K562 (cell line): ENCODE results near the gene TBC1D7. TPM values are rescaled to one million over a fixed set of nuclear protein-coding genes. Genes with fewer than 3 reads are reported as not detected.
A peak's percentile ranks its signal among the peaks of the same experiment; 100 is the strongest.

Experiments used
- CEBPG ChIP-seq, 3 experiments: fragments of 200-800 bp in 1 of 3; sonication (Bioruptor generic) in 1 of 3; sonication (generic) in 1 of 3; formaldehyde crosslinking in 1 of 3; IDR thresholded peaks in 2 of 3; conservative IDR thresholded peaks in 1 of 3; 2 replicates each; pipeline versions ENCODE4 v1.6.1 to v1.8.0; 2016 to 2022; ENCODE audit warnings: missing compliant biosample characterization in 2 of 3, missing genetic modification characterization in 2 of 3, mild to moderate bottlenecking in 1 of 3, missing genetic modification reagents in 1 of 3
- HINFP ChIP-seq: fragments of 450-650 bp; conservative IDR thresholded peaks from 2 replicates; pipeline ENCODE4 v1.6.1; 2016; ENCODE audit warnings: missing genetic modification characterization, low read depth, mild to moderate bottlenecking, control low read depth, missing compliant biosample characterization
- JUN ChIP-seq, 2 experiments: sonication (generic) in 1 of 2; formaldehyde crosslinking in 1 of 2; IDR thresholded peaks; 2 replicates each; pipeline versions ENCODE4 v1.6.1 to v1.8.0; 2012 to 2022; ENCODE audit warnings: borderline replicate concordance in 2 of 2, mild to moderate bottlenecking in 2 of 2, improper control_type of control experiment in 1 of 2, low read depth in 1 of 2, low read length in 1 of 2, missing genetic modification reagents in 1 of 2
- KLF1 ChIP-seq: fragments of 450-650 bp; IDR thresholded peaks from 2 replicates; pipeline ENCODE4 v1.6.1; 2016; ENCODE audit warnings: missing genetic modification characterization, missing compliant biosample characterization
- LCOR ChIP-seq: sonication (generic); formaldehyde crosslinking; IDR thresholded peaks from 2 replicates; pipeline ENCODE4 v1.8.0; 2022; ENCODE audit warnings: mild to moderate bottlenecking, missing genetic modification reagents
- MAZ ChIP-seq, 2 experiments: fragments of 450-650 bp in 1 of 2; sonication (generic) in 1 of 2; formaldehyde crosslinking; IDR thresholded peaks in 1 of 2; conservative IDR thresholded peaks in 1 of 2; 2 replicates each; pipeline versions ENCODE4 v1.4.0 to v1.5.0; 2020; ENCODE audit warnings: mild to moderate bottlenecking in 1 of 2, missing genetic modification reagents in 1 of 2
- MTA1 ChIP-seq: fragments of 450-650 bp; IDR thresholded peaks from 2 replicates; pipeline ENCODE4 v1.6.1; 2017; ENCODE audit warnings: borderline replicate concordance
- MTA2 ChIP-seq: fragments of 450-650 bp; IDR thresholded peaks from 2 replicates; pipeline ENCODE4 v1.6.1; 2016; ENCODE audit warnings: low read depth
- NR2C1 ChIP-seq, 2 experiments: fragments of 450-650 bp; IDR thresholded peaks; 2 replicates each; pipeline ENCODE4 v1.6.1; 2017; ENCODE audit warnings: mild to moderate bottlenecking in 2 of 2, antibody characterized with exemption in 1 of 2, inconsistent platforms in 1 of 2, missing compliant biosample characterization in 1 of 2, missing genetic modification characterization in 1 of 2
- TRIM28 ChIP-seq: fragments of 450-650 bp; IDR thresholded peaks from 2 replicates; pipeline ENCODE4 v1.6.1; 2017
- TSHZ1 ChIP-seq: fragments of 250-450 bp; sonication (Bioruptor Pico); IDR thresholded peaks from 2 replicates; pipeline ENCODE4 v1.4.0; 2020; ENCODE audit warnings: mild to moderate bottlenecking, moderate library complexity
- ZEB2 ChIP-seq: fragments of 450-650 bp; IDR thresholded peaks from 2 replicates; pipeline ENCODE4 v1.6.1; 2016
- ZNF551 ChIP-seq: fragments of 250-450 bp; sonication (Bioruptor Pico); IDR thresholded peaks from 2 replicates; pipeline ENCODE4 v1.5.0; 2021; ENCODE audit warnings: mild to moderate bottlenecking, moderate library complexity
- ZNF609 ChIP-seq: sonication (generic); formaldehyde crosslinking; IDR thresholded peaks from 2 replicates; pipeline ENCODE4 v1.8.1; 2023; ENCODE audit warnings: missing genetic modification reagents, mild to moderate bottlenecking, borderline replicate concordance
- ZNF644 ChIP-seq: fragments of 200-800 bp; sonication (Bioruptor generic); IDR thresholded peaks from 2 replicates; pipeline ENCODE4 v1.6.1; 2016; ENCODE audit warnings: low read depth, missing genetic modification characterization, missing compliant biosample characterization
- ZNF766 ChIP-seq: fragments of 200-800 bp; sonication (Bioruptor generic); conservative IDR thresholded peaks from 2 replicates; pipeline ENCODE4 v1.6.1; 2016; ENCODE audit warnings: missing genetic modification characterization, missing compliant biosample characterization
- polyA plus RNA-seq, 8 experiments: library from polyadenylated mRNA; depleted of rRNA in 4 of 8; stranded (reverse) in 5 of 8; unstranded in 3 of 8; fragments of >200 nt; fragmentation: Nextera tagmentation in 2 of 8; fragmentation: Illumina TruSeq in 1 of 8; extraction: Ambion mirVana in 2 of 8; extraction: Trizol in 1 of 8; gene quantifications; 2 replicates each; pipeline versions ENCODE4 v1.2.1 to v1.2.3, GENCODE V29; 2011 to 2014; ENCODE audit warnings: inconsistent platforms in 1 of 8, missing spikeins in 1 of 8
- total RNA-seq, 7 experiments: library from RNA; depleted of rRNA in 6 of 7; stranded (reverse); fragments of >200 nt in 6 of 7; fragmentation: Illumina TruSeq in 2 of 7; extraction: Trizol in 2 of 7; gene quantifications; 2 replicates each; pipeline versions ENCODE4 v1.2.1 to v1.2.3, GENCODE V29; 2011 to 2021; ENCODE audit warnings: low replicate concordance in 1 of 7

TBC1D7 gene
- total and polyA plus RNA-seq, 9 of the 15 experiments (the other 6 are each of a cell fraction or from before 2014, with no cell fraction given): 49.4 to 107 (median 61.1) TPM

GRCh38 chr6:13354331-13355042 is 26.1 kb upstream of the TBC1D7 start (continued):
- TF ChIP-seq TSHZ1 (CRISPR knock-in tag): no peak
- TF ChIP-seq TRIM28: no peak
- TF ChIP-seq CEBPG (CRISPR knock-in tag; IDR thresholded peaks at IDR 0.05): no peak
- TF ChIP-seq CEBPG (tag; conservative IDR thresholded peaks at IDR 0.05 in 1 of 2, IDR thresholded peaks at IDR 0.05 in 1 of 2): no peak
- peak; percentile 87 for TF ChIP-seq LCOR (CRISPR knock-in tag)
- TF ChIP-seq ZNF551: no peak
- TF ChIP-seq NR2C1 (IDR thresholded peaks at IDR 0.05): peak; percentile 89
- TF ChIP-seq NR2C1 (tag; IDR thresholded peaks at IDR 0.05): peak; percentile 92
- peak; percentile 59; the same call in 1 of the 2 replicates for TF ChIP-seq ZNF766 (CRISPR knock-in tag)
- peak; percentile 31 to 63; a peak in 1 of 4 replicates for TF ChIP-seq MAZ (CRISPR knock-in tag; conservative IDR thresholded peaks at IDR 0.05 in 1 of 2, IDR thresholded peaks at IDR 0.05 in 1 of 2)
- peak; percentile 73; the same call in 1 of the 2 replicates for TF ChIP-seq ZNF644 (tag)
- TF ChIP-seq ZEB2: peak; percentile 90
- peak; percentile 5; the same call in 1 of the 2 replicates for TF ChIP-seq ZNF609 (CRISPR knock-in tag)
- 0 out of 2 replicates have a peak, but pooled peaks have one; percentile 35 for TF ChIP-seq HINFP
- TF ChIP-seq JUN (IDR thresholded peaks at IDR 0.05; ENCODE audit: borderline replicate concordance, low read depth, low read length): peak; percentile 66; the same call in 1 of the 2 replicates
- TF ChIP-seq JUN (CRISPR knock-in tag; IDR thresholded peaks at IDR 0.05; ENCODE audit: borderline replicate concordance): no peak
- peak; percentile 88 for TF ChIP-seq MTA2
- no peak for TF ChIP-seq KLF1 (tag)
- peak; percentile 89; the same call in 1 of the 2 replicates for TF ChIP-seq MTA1
